Central memory CD8-positive, alpha-beta T cell (primary cell): ENCODE results near the gene TSPAN9.

Experiments used
- ATAC-seq: fragments of 150-1000 bp; cut with Tn5 transposase; replicated peaks from 2 replicates; pipeline ENCODE4 v1.10.0; 2022; ENCODE audit warnings: mild to moderate bottlenecking, moderate FRiP score, moderate number of reproducible peaks; ENCODE audit not compliant: poor library complexity, severe bottlenecking; ENCODE audit errors: extremely low read depth
- DNase-seq, 2 donors: peaks; one replicate each; pipeline ENCODE4 v3.0.0; 2021; ENCODE audit warnings: low spot score in 2 of 2
- H3K27ac Mint-ChIP-seq: one replicate; pipeline ENCODE4 v1.8.0; 2022; ENCODE audit warnings: low read depth, mild to moderate bottlenecking, moderate library complexity, mixed read lengths
- H3K27me3 Mint-ChIP-seq: one replicate; pipeline ENCODE4 v1.8.0; 2022; ENCODE audit warnings: mixed read lengths
- H3K36me3 Mint-ChIP-seq: one replicate; pipeline ENCODE4 v1.8.0; 2022; ENCODE audit warnings: mild to moderate bottlenecking, moderate library complexity, mixed read lengths; ENCODE audit not compliant: insufficient read depth
- H3K4me1 Mint-ChIP-seq: one replicate; pipeline ENCODE4 v1.8.0; 2022; ENCODE audit warnings: mixed read lengths
- H3K4me3 Mint-ChIP-seq: one replicate; pipeline ENCODE4 v1.8.0; 2022; ENCODE audit warnings: mild to moderate bottlenecking, moderate library complexity, mixed read lengths
- H3K9me3 Mint-ChIP-seq: one replicate; pipeline ENCODE4 v1.8.0; 2022; ENCODE audit warnings: mixed read lengths

TSPAN9 gene

GRCh38 chr12:3284405-3284804, 207.2 kb downstream of the TSPAN9 start:
- Mint-ChIP-seq H3K36me3 (peaks cover 1% of the 10 kb centered on the region), H3K4me1 (no peaks in the 10 kb centered on the region), H3K9me3 (no peaks in the 10 kb centered on the region), H3K27me3 (peaks cover 21% of the 10 kb centered on the region), H3K27ac (no peak overlapping the region), H3K4me3 (no peak overlapping the region)
- no peak for ATAC-seq
- no peak for DNase-seq

DNA sequence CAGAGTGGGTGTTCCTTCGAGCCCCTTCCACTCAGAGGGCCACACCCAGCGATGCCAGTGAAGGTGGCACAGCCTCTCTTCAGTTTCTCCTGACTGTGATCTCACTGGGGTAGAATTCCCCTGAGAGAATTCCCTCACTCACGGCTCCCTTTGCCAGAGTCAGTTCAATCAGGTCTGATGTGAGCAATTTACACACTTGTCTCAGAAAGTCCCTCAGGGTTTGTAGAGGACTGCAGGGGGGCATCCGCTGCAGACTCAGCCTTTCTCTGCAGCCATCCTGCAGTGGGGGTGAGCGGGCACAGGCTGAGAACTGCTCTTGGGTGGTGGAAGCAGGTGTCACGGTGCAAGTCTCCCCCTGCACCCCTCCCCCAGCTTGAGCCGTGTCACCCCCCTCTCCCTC, 208.4 kb downstream of the TSPAN9 start:
- Mint-ChIP-seq H3K4me3 (no peak overlapping the region), H3K27ac (no peak overlapping the region), H3K9me3 (no peaks in the 10 kb centered on the region), H3K4me1 (no peaks in the 10 kb centered on the region), H3K36me3 (no peaks in the 10 kb centered on the region), H3K27me3 (peaks cover 25% of the 10 kb centered on the region)
- DNase-seq, result no peak
- ATAC-seq, result no peak

DNA sequence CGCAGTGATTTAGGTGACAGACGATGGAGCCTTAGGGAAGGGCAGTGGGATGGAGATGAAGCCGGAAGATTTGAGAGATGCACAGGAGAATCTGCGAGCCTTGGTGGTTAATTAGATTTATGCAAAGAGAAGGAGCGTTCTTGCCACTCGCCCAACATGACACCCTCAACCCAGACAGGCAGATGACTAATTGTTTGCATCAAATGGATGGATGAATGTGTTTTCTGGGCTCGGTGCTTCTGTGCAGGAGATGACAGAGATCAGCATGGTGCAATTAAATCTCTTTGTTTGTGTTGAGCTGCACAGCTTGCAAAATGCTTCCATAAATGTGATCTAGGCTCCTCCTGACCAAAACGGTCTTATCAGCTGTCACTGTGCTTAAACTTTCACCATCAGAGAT, 211.5 kb downstream of the TSPAN9 start:
- no peaks in the 10 kb centered on the region for H3K9me3 Mint-ChIP-seq
- no peaks in the 10 kb centered on the region for H3K36me3 Mint-ChIP-seq
- no peaks in the 10 kb centered on the region for H3K4me1 Mint-ChIP-seq
- DNase-seq (no peak), ATAC-seq (no peak)
- peaks cover 26% of the 10 kb centered on the region for H3K27me3 Mint-ChIP-seq
- H3K27ac Mint-ChIP-seq, result no peak overlapping the region
- no peak overlapping the region for H3K4me3 Mint-ChIP-seq

DNA sequence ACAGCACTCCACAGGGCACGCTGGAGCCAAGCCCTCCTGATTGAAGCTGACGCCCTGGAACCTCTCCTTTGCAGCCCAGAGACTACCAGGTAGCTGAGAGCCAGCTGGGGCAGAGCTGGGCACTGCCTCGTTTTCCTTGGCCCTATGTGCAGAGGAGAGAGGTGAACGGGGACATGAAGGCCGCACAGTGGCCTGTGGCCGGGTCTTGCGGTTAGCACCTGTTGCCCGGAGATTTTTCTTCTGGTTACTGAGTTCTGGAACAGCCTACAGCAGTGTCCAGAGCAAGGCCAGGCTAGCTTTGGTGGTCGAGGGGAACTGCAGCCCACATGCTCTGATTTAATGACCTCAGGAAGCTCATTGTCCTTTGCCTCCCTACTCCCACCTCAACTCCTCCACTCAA, 212.5 kb downstream of the TSPAN9 start:
- H3K4me3 Mint-ChIP-seq, result no peak overlapping the region
- H3K27ac Mint-ChIP-seq, result no peak overlapping the region
- peaks cover 17% of the 10 kb centered on the region for H3K27me3 Mint-ChIP-seq
- no peaks in the 10 kb centered on the region for H3K9me3 Mint-ChIP-seq
- no peaks in the 10 kb centered on the region for H3K36me3 Mint-ChIP-seq
- no peaks in the 10 kb centered on the region for H3K4me1 Mint-ChIP-seq
- ATAC-seq (no peak), DNase-seq (no peak)

DNA sequence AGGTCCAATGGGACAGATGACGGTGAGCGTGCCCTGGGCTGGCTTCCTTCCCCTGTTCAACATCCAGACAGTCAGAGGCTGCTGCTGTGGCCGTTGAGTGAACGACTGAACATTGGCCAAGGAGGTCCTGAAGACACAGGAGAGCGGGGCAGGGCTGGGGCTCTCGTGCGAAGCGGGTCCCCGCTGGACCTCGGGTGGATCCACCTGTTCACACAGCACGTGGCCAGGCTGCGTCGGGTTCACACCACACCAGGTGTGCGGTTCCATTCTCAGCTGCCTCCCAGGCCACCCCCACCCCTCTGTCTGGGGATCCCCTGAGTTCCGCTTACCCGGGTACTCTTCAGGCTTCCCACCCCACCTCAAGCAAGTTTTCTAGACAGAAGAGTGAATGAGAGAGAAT, 214.8 kb downstream of the TSPAN9 start:
- Mint-ChIP-seq H3K36me3 (no peaks in the 10 kb centered on the region), H3K27me3 (peaks cover 20% of the 10 kb centered on the region), H3K27ac (no peak overlapping the region), H3K4me3 (no peak overlapping the region), H3K9me3 (no peaks in the 10 kb centered on the region), H3K4me1 (no peaks in the 10 kb centered on the region)
- DNase-seq, result no peak
- no peak for ATAC-seq

GRCh38 chr12:3292677-3293412, 215.7 kb downstream of the TSPAN9 start:
- Mint-ChIP-seq H3K36me3 (no peaks in the 10 kb centered on the region), H3K27me3 (peaks cover 21% of the 10 kb centered on the region), H3K4me1 (no peaks in the 10 kb centered on the region), H3K9me3 (no peaks in the 10 kb centered on the region), H3K27ac (no peak overlapping the region), H3K4me3 (no peak overlapping the region)
- no peak for DNase-seq
- no peak for ATAC-seq

DNA sequence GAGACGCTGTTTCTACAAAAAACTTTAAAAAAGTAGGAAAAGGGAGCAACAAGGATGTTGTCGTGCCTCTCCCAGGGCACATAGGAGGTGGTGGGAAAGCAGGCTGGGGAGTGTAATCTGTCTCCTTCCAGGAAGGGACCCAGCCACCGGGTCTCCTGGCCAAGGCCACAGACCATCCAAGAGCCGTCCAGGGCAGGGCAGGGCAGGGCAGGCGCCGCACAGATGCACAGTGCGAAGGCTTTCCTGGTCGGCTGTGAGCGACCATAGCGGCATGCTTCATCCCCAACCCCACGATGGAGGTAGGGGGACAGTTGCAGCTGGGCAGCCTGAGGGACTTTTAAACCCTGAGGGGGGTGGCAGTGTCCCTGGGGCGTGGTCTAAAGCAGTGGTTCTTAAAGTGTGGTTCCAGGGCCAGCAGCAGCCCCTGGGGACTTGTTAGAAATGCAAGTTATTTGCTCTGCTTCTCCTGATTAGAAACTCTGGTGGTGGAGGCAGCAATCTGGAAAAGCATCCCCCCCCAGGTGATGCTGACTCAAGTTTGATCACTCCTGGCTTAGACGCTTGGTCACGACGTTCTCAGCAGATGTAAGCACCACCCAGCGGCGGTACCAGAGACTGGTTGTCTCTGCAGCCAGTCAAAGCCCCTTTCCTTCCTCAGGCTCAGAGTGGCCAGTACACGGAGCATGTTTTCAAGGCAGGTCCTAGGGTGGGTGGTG, 216.4 kb downstream of the TSPAN9 start:
- Mint-ChIP-seq H3K9me3 (no peaks in the 10 kb centered on the region), H3K27ac (no peak overlapping the region), H3K36me3 (no peaks in the 10 kb centered on the region), H3K27me3 (peaks cover 29% of the 10 kb centered on the region), H3K4me3 (no peak overlapping the region), H3K4me1 (no peaks in the 10 kb centered on the region)
- ATAC-seq (no peak), DNase-seq (no peak)

- H3K36me3 Mint-ChIP-seq, result no peaks in the 10 kb centered on the region
- ATAC-seq (no peak), DNase-seq (no peak)
- H3K27me3 Mint-ChIP-seq, result peaks cover 38% of the 10 kb centered on the region
- H3K4me1 Mint-ChIP-seq, result no peaks in the 10 kb centered on the region
- no peak overlapping the region for H3K4me3 Mint-ChIP-seq
- no peak overlapping the region for H3K27ac Mint-ChIP-seq
- no peaks in the 10 kb centered on the region for H3K9me3 Mint-ChIP-seq
Measured at GRCh38 chr12:3294481-3294911, 217.3 kb downstream of the TSPAN9 start.

DNA sequence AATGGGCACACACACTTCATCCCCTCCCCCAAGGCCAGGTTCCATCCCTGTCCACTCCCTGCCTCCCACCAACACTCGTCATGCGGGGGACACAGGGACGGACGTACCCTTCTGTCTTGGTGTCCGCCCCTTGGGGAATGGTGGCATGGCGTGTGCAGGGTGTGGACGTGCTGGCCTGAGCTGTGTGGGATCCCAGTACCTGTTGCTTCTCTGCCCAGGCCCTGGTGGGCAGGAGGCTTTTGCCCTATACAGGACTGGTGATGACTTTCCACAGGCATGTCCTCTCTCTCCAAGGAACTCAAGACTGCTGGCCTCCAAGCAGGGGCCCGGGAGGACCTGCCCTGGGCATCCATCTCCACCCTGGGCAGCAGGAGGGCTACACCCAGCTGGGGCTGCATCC, 218.0 kb downstream of the TSPAN9 start:
- no peaks in the 10 kb centered on the region for H3K36me3 Mint-ChIP-seq
- no peak overlapping the region for H3K4me3 Mint-ChIP-seq
- no peaks in the 10 kb centered on the region for H3K9me3 Mint-ChIP-seq
- DNase-seq, result no peak
- H3K4me1 Mint-ChIP-seq, result peaks cover 7% of the 10 kb centered on the region
- H3K27ac Mint-ChIP-seq, result no peak overlapping the region
- ATAC-seq, result no peak
- H3K27me3 Mint-ChIP-seq, result peaks cover 40% of the 10 kb centered on the region

DNA sequence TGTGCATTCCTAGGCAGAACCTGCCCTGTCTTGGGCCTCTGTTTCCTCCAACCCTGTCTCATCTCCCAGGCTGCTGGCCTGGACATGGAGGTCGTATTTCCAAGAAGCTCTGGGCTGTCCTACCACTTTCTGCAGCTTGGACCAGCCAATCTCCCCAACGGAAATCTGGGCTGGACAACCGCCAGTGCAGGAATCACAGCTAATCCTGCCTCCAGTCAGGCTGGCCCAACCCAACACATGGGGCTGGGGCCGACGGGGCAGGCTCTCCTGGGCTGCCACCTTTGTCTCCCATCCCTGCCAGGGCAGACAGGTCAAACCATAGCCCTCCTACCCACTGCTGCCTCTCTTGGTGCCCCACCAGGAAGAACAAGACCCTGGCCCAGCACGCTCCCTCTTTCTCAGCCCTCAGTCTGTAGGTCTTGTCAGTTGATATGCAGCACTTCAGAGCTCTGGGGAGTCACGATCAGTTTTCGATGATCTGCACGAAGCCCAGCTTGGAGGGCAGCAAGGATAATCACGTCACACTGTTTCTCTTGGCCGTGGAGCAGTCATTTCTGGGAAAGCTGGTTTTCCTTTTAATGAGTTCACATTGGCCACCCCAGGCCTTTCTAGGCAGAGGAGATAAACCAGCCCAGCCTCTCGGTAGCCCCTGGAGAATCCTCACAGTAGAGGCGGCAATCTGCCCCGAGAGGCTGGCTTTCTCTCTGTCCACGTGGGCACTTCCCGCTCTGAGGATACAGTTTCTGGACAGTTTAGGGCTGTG, 218.6 kb downstream of the TSPAN9 start:
- Mint-ChIP-seq H3K27me3 (peaks cover 41% of the 10 kb centered on the region), H3K27ac (no peak overlapping the region), H3K4me1 (peaks cover 13% of the 10 kb centered on the region), H3K9me3 (no peaks in the 10 kb centered on the region), H3K4me3 (no peak overlapping the region), H3K36me3 (no peaks in the 10 kb centered on the region)
- ATAC-seq, result no peak
- no peak for DNase-seq

DNA sequence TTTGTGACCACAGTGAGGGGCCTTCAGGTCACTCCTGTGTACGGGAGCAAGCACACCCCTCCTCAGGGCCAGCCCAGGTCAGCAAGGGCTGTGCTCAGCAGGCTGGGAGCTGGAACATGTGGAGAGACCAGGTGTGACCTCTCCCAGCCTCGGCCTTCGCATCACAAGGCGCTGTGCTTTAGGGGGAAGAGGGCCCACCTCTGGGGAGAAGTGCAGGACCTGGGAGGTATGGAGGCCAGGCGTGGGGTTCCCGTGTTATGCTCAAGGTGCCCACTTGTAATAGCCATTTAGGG, 219.2 kb downstream of the TSPAN9 start:
- Mint-ChIP-seq H3K9me3 (no peaks in the 10 kb centered on the region), H3K27me3 (peaks cover 46% of the 10 kb centered on the region), H3K4me1 (peaks cover 13% of the 10 kb centered on the region), H3K27ac (no peak overlapping the region), H3K36me3 (no peaks in the 10 kb centered on the region), H3K4me3 (no peak overlapping the region)
- DNase-seq, result no peak
- no peak for ATAC-seq

DNA sequence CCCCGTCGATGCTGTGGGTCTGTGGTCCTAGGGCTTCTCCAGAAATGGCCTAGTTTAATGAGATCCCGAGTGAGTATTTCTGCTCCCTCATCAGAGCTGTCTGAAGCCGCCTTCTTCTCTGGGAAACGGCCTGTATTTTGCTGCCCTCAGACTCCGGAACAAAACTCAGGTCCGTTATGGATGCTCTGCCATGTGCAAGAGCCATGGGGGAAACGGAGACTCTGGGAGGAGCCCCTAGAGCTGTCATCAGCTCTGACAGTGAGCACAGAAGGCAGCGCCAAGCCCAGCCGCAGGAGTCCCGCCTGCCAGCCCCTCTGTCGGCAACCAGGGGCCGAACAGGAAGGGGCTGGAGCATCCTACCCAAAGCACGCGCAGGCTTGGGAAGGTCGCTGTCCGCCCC, 221.4 kb downstream of the TSPAN9 start:
- ATAC-seq (no peak), DNase-seq (no peak)
- no peak overlapping the region for H3K4me3 Mint-ChIP-seq
- no peaks in the 10 kb centered on the region for H3K36me3 Mint-ChIP-seq
- no peak overlapping the region for H3K27ac Mint-ChIP-seq
- H3K4me1 Mint-ChIP-seq, result peaks cover 13% of the 10 kb centered on the region
- H3K9me3 Mint-ChIP-seq, result no peaks in the 10 kb centered on the region
- H3K27me3 Mint-ChIP-seq, result peaks cover 53% of the 10 kb centered on the region
